Thyroid gland (tissue), 4 donors: Measurements from ENCODE around the gene TMEM59L. TPM values are rescaled to one million over a fixed set of nuclear protein-coding genes. Genes with fewer than 3 reads are reported as not detected.

Experiments used
- DNase-seq, 2 donors: peaks; one replicate each; pipeline ENCODE4 v3.0.0-alpha.2; 2019
- H3K27ac ChIP-seq, 3 donors: fragments of 200-600 bp; sonication (generic); 1 replicate in 2 of 3; 2 replicates in 1 of 3; pipeline ENCODE4 v1.5.1; 2016 to 2019; ENCODE audit warnings: mild to moderate bottlenecking in 1 of 3, moderate library complexity in 1 of 3
- H3K27me3 ChIP-seq: fragments of 200-600 bp; sonication (generic); one replicate; pipeline ENCODE4 v1.5.1; 2019
- H3K36me3 ChIP-seq, 2 donors: fragments of 200-600 bp; sonication (generic); one replicate each; pipeline ENCODE4 v1.5.1; 2016 to 2019
- H3K4me1 ChIP-seq, 2 donors: fragments of 200-600 bp; sonication (generic); one replicate each; pipeline ENCODE4 v1.5.1; 2017 to 2019
- H3K4me3 ChIP-seq, 3 donors: fragments of 200-600 bp; sonication (generic); replicated peaks in 1 of 3; 1 replicate in 2 of 3; 2 replicates in 1 of 3; pipeline ENCODE4 v1.5.1; 2016; ENCODE audit warnings: mild to moderate bottlenecking in 1 of 3
- H3K9me3 ChIP-seq: fragments of 200-600 bp; sonication (generic); one replicate; pipeline ENCODE4 v1.5.1; 2017
- POLR2A ChIP-seq, 2 donors: fragments of 450-650 bp; IDR thresholded peaks; one replicate each; pipeline ENCODE4 v1.6.1; 2017; ENCODE audit warnings: antibody characterized with exemption in 2 of 2, mild to moderate bottlenecking in 2 of 2, moderate library complexity in 1 of 2
- WGBS, 2 donors: methylation state at CpG; one replicate each; pipeline ENCODE4 v1.1.5; 2017; 5-methylcytosine and 5-hydroxymethylcytosine counted together
- intact Hi-C: fragments of 100-400 bp; cut with DNase I; formaldehyde crosslinking; loops from one replicate; pipeline ENCODE4 v1.15.1; 2023
- total RNA-seq, 4 donors: library from RNA; depleted of rRNA; stranded (reverse); fragments of >200 nt; gene quantifications; one replicate each; pipeline ENCODE4 v1.2.3, GENCODE V29; 2016
- TF ChIP-seq, protein P1 (sequence below), 6 experiments: fragments of 200-600 bp in 3 of 6; fragments of 450-650 bp in 3 of 6; sonication (generic) in 3 of 6; IDR thresholded peaks; one replicate each; pipeline ENCODE4 v1.5.1; 2016 to 2019; ENCODE audit warnings: antibody characterized with exemption in 6 of 6, mild to moderate bottlenecking in 2 of 6, inconsistent platforms in 1 of 6, moderate library complexity in 1 of 6

Gene TMEM59L
- total RNA-seq, 4 donors from 2014 or later = 1.3 to 3.1 (median 2.3) TPM

DNA sequence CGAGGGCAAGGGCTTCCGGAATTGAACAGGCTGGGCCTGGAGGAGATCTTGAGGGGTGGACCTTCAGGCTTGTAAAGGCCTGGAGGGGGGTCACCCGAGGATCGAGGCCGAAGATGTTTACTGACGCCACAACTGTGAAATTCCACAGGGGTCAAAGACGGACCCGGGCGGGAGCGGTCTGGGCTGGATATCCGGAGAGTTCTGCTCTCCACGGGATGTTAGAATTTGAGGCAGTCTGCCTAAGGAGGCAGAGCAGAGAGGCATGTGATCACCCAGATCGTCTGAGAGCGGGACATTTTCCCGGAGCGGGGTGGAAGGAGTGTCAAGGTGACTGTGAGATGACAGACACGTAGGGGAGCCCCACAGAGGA is 37.3 kb downstream of the TMEM59L start:
- DNase-seq = no peak
- 18 to 38% methylated on average over 15 to 17 of the region's 17 CpGs for WGBS, 2 donors
- no peaks in the 10 kb centered on the region for H3K36me3 ChIP-seq
- peak overlapping the region; percentile 95 to 96 (median 96) for H3K27ac ChIP-seq
- intact Hi-C loops = no loop called here
- H3K9me3 ChIP-seq = no peaks in the 10 kb centered on the region
- H3K4me3 ChIP-seq = no peak overlapping the region
- H3K27me3 ChIP-seq = no peaks in the 10 kb centered on the region
- peaks cover 57 to 80% of the 10 kb centered on the region in 2 donors for H3K4me1 ChIP-seq
- TF ChIP-seq, protein P1, sequence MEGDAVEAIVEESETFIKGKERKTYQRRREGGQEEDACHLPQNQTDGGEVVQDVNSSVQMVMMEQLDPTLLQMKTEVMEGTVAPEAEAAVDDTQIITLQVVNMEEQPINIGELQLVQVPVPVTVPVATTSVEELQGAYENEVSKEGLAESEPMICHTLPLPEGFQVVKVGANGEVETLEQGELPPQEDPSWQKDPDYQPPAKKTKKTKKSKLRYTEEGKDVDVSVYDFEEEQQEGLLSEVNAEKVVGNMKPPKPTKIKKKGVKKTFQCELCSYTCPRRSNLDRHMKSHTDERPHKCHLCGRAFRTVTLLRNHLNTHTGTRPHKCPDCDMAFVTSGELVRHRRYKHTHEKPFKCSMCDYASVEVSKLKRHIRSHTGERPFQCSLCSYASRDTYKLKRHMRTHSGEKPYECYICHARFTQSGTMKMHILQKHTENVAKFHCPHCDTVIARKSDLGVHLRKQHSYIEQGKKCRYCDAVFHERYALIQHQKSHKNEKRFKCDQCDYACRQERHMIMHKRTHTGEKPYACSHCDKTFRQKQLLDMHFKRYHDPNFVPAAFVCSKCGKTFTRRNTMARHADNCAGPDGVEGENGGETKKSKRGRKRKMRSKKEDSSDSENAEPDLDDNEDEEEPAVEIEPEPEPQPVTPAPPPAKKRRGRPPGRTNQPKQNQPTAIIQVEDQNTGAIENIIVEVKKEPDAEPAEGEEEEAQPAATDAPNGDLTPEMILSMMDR (IDR thresholded peaks at IDR 0.05) = no peak
- no peak for TF ChIP-seq POLR2A (IDR thresholded peaks at IDR 0.05)

DNA sequence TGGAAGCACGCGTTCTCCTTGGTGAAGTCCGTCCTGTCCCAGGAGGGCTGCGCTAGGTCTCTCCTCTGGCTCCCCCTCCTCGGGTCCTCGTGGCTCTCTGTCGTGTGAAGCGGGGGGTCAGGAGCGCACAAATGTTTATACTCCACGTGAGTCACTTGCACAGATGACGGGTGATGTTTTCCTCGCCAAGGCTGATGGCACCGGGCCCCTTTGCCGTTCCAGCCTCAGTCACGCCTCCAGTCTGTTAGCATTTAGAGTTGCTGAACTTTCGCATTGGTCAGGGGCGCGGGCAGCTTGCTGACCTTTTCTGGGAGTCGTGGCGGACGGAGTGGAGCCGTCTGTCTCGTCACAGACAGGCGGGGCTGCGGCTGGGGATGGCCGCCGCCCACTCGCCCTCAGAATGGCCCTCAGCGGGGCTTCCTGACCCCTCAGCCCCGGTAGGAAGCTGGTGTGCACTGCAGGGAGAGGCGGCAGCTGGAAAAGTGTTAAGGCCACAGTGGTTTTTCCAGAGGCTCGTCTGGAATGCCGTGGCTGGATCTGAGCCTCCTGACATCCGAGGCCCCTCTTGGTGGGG is 37.9 kb downstream of the TMEM59L start:
- H3K9me3 ChIP-seq = no peaks in the 10 kb centered on the region
- DNase-seq = peak; percentile 41 to 53
- no peaks in the 10 kb centered on the region for H3K36me3 ChIP-seq
- no peak overlapping the region for H3K4me3 ChIP-seq
- peaks cover 57 to 75% of the 10 kb centered on the region in 2 donors for H3K4me1 ChIP-seq
- 42 to 65% methylated on average over 34 of the region's 34 CpGs for WGBS, 2 donors
- intact Hi-C loops = no loop called here
- TF ChIP-seq POLR2A (IDR thresholded peaks at IDR 0.05) = no peak
- TF ChIP-seq, protein P1 (IDR thresholded peaks at IDR 0.05) = no peak
- H3K27me3 ChIP-seq = no peaks in the 10 kb centered on the region
- peak overlapping the region; percentile 95 to 96 (median 96) for H3K27ac ChIP-seq

- TF ChIP-seq, protein P1 (IDR thresholded peaks at IDR 0.05) = no peak
- TF ChIP-seq POLR2A (IDR thresholded peaks at IDR 0.05) = no peak
- 100% methylated on average over 1 of the region's 1 CpG for WGBS, 2 donors
- Histone ChIP-seq H3K36me3 (no peaks in the 10 kb centered on the region), H3K9me3 (no peaks in the 10 kb centered on the region), H3K4me3 (no peak overlapping the region), H3K27me3 (no peaks in the 10 kb centered on the region), H3K4me1 (peaks cover 51 to 67% of the 10 kb centered on the region in 2 donors), H3K27ac (peak overlapping the region; percentile 95 to 96 (median 96))
- intact Hi-C loops = no loop called here
- DNase-seq = no peak
Measured at GRCh38 chr19:18651300-18651699, 38.6 kb downstream of the TMEM59L start.

- DNase-seq = no peak
- H3K27ac ChIP-seq = peak overlapping the region; percentile 95 to 96 (median 96)
- H3K36me3 ChIP-seq = no peaks in the 10 kb centered on the region
- no peak overlapping the region for H3K4me3 ChIP-seq
- intact Hi-C loops = no loop called here
- H3K9me3 ChIP-seq = no peaks in the 10 kb centered on the region
- TF ChIP-seq, protein P1 (IDR thresholded peaks at IDR 0.05) = no peak
- TF ChIP-seq POLR2A (IDR thresholded peaks at IDR 0.05) = no peak
- H3K27me3 ChIP-seq = no peaks in the 10 kb centered on the region
- H3K4me1 ChIP-seq = peaks cover 47 to 67% of the 10 kb centered on the region in 2 donors
- 87 to 90% methylated on average over 6 of the region's 6 CpGs for WGBS, 2 donors
Measured at GRCh38 chr19:18651733-18652132, 39.1 kb downstream of the TMEM59L start.

- TF ChIP-seq, protein P1 (IDR thresholded peaks at IDR 0.05) = no peak
- no peak for TF ChIP-seq POLR2A (IDR thresholded peaks at IDR 0.05)
- Histone ChIP-seq H3K4me3 (no peak overlapping the region), H3K36me3 (no peaks in the 10 kb centered on the region), H3K27ac (no peak overlapping the region), H3K9me3 (no peaks in the 10 kb centered on the region), H3K4me1 (peaks cover 26 to 65% of the 10 kb centered on the region in 2 donors), H3K27me3 (no peaks in the 10 kb centered on the region)
- intact Hi-C loops = no loop called here
- no peak for DNase-seq
- WGBS, 2 donors = 91 to 100% methylated on average over 1 of the region's 1 CpG
Measured at GRCh38 chr19:18653853-18654252, 41.2 kb downstream of the TMEM59L start.
